ENCODE results near the gene CFAP70.

DNA sequence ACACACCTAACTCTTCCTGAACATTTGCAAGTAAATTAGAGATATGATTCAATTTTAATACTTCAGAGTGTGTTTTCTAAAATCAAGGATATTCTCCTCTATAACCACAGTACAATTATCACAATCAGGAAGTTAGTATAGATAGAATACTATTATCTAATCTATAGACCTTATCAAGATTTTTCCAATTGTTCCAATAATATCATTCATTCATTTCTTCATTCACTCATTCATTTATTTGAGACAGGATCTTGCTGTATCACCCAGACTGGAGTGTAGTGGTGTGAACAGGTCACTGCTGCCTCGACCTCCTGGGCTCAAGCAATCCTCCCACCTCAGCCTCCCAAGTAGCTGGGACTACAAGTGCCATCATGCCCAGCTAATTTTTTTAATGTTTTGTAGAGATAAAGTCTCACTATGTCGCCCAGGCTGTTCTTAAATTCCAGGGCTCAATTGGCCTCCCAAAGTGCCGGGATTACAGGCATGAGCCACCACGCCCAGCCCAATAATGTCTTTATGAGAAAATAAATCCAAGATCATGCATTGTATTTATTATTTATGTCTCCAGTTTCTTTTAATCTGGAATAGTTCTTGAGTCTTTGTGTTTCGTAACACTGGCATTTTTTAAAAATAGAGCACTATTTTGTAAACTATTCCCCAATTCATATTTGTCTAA, 95.6 kb downstream of the CFAP70 start:
- TF ChIP-seq, protein P1, sequence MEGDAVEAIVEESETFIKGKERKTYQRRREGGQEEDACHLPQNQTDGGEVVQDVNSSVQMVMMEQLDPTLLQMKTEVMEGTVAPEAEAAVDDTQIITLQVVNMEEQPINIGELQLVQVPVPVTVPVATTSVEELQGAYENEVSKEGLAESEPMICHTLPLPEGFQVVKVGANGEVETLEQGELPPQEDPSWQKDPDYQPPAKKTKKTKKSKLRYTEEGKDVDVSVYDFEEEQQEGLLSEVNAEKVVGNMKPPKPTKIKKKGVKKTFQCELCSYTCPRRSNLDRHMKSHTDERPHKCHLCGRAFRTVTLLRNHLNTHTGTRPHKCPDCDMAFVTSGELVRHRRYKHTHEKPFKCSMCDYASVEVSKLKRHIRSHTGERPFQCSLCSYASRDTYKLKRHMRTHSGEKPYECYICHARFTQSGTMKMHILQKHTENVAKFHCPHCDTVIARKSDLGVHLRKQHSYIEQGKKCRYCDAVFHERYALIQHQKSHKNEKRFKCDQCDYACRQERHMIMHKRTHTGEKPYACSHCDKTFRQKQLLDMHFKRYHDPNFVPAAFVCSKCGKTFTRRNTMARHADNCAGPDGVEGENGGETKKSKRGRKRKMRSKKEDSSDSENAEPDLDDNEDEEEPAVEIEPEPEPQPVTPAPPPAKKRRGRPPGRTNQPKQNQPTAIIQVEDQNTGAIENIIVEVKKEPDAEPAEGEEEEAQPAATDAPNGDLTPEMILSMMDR (IDR thresholded peaks at IDR 0.05), result no peak
- TF ChIP-seq, protein P2, sequence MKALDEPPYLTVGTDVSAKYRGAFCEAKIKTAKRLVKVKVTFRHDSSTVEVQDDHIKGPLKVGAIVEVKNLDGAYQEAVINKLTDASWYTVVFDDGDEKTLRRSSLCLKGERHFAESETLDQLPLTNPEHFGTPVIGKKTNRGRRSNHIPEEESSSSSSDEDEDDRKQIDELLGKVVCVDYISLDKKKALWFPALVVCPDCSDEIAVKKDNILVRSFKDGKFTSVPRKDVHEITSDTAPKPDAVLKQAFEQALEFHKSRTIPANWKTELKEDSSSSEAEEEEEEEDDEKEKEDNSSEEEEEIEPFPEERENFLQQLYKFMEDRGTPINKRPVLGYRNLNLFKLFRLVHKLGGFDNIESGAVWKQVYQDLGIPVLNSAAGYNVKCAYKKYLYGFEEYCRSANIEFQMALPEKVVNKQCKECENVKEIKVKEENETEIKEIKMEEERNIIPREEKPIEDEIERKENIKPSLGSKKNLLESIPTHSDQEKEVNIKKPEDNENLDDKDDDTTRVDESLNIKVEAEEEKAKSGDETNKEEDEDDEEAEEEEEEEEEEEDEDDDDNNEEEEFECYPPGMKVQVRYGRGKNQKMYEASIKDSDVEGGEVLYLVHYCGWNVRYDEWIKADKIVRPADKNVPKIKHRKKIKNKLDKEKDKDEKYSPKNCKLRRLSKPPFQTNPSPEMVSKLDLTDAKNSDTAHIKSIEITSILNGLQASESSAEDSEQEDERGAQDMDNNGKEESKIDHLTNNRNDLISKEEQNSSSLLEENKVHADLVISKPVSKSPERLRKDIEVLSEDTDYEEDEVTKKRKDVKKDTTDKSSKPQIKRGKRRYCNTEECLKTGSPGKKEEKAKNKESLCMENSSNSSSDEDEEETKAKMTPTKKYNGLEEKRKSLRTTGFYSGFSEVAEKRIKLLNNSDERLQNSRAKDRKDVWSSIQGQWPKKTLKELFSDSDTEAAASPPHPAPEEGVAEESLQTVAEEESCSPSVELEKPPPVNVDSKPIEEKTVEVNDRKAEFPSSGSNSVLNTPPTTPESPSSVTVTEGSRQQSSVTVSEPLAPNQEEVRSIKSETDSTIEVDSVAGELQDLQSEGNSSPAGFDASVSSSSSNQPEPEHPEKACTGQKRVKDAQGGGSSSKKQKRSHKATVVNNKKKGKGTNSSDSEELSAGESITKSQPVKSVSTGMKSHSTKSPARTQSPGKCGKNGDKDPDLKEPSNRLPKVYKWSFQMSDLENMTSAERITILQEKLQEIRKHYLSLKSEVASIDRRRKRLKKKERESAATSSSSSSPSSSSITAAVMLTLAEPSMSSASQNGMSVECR (CRISPR knock-in tag; IDR thresholded peaks at IDR 0.05; ENCODE audit: borderline replicate concordance), result no peak
- TF ChIP-seq, protein P3, sequence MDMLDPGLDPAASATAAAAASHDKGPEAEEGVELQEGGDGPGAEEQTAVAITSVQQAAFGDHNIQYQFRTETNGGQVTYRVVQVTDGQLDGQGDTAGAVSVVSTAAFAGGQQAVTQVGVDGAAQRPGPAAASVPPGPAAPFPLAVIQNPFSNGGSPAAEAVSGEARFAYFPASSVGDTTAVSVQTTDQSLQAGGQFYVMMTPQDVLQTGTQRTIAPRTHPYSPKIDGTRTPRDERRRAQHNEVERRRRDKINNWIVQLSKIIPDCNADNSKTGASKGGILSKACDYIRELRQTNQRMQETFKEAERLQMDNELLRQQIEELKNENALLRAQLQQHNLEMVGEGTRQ (CRISPR knock-in tag; IDR thresholded peaks at IDR 0.05), result no peak
- no peak for TF ChIP-seq ESRRA (CRISPR knock-in tag; IDR thresholded peaks at IDR 0.05; ENCODE audit: borderline replicate concordance)
- no peak for TF ChIP-seq FOXK1 (CRISPR knock-in tag; IDR thresholded peaks at IDR 0.05)
- TF ChIP-seq, protein P4, sequence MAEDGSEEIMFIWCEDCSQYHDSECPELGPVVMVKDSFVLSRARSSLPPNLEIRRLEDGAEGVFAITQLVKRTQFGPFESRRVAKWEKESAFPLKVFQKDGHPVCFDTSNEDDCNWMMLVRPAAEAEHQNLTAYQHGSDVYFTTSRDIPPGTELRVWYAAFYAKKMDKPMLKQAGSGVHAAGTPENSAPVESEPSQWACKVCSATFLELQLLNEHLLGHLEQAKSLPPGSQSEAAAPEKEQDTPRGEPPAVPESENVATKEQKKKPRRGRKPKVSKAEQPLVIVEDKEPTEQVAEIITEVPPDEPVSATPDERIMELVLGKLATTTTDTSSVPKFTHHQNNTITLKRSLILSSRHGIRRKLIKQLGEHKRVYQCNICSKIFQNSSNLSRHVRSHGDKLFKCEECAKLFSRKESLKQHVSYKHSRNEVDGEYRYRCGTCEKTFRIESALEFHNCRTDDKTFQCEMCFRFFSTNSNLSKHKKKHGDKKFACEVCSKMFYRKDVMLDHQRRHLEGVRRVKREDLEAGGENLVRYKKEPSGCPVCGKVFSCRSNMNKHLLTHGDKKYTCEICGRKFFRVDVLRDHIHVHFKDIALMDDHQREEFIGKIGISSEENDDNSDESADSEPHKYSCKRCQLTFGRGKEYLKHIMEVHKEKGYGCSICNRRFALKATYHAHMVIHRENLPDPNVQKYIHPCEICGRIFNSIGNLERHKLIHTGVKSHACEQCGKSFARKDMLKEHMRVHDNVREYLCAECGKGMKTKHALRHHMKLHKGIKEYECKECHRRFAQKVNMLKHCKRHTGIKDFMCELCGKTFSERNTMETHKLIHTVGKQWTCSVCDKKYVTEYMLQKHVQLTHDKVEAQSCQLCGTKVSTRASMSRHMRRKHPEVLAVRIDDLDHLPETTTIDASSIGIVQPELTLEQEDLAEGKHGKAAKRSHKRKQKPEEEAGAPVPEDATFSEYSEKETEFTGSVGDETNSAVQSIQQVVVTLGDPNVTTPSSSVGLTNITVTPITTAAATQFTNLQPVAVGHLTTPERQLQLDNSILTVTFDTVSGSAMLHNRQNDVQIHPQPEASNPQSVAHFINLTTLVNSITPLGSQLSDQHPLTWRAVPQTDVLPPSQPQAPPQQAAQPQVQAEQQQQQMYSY (CRISPR knock-in tag; IDR thresholded peaks at IDR 0.05), result no peak
- TF ChIP-seq, protein P5, sequence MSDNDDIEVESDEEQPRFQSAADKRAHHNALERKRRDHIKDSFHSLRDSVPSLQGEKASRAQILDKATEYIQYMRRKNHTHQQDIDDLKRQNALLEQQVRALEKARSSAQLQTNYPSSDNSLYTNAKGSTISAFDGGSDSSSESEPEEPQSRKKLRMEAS (CRISPR knock-in tag; IDR thresholded peaks at IDR 0.05), result no peak
- no peak for TF ChIP-seq ZNF263 (CRISPR knock-in tag; IDR thresholded peaks at IDR 0.05; ENCODE audit: low read depth)
- no peak for TF ChIP-seq ELF4 (CRISPR knock-in tag; IDR thresholded peaks at IDR 0.05; ENCODE audit: low read depth)
- TF ChIP-seq ZNF121 (CRISPR knock-in tag; IDR thresholded peaks at IDR 0.05), result no peak
- TF ChIP-seq, protein P6, sequence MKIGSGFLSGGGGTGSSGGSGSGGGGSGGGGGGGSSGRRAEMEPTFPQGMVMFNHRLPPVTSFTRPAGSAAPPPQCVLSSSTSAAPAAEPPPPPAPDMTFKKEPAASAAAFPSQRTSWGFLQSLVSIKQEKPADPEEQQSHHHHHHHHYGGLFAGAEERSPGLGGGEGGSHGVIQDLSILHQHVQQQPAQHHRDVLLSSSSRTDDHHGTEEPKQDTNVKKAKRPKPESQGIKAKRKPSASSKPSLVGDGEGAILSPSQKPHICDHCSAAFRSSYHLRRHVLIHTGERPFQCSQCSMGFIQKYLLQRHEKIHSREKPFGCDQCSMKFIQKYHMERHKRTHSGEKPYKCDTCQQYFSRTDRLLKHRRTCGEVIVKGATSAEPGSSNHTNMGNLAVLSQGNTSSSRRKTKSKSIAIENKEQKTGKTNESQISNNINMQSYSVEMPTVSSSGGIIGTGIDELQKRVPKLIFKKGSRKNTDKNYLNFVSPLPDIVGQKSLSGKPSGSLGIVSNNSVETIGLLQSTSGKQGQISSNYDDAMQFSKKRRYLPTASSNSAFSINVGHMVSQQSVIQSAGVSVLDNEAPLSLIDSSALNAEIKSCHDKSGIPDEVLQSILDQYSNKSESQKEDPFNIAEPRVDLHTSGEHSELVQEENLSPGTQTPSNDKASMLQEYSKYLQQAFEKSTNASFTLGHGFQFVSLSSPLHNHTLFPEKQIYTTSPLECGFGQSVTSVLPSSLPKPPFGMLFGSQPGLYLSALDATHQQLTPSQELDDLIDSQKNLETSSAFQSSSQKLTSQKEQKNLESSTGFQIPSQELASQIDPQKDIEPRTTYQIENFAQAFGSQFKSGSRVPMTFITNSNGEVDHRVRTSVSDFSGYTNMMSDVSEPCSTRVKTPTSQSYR (CRISPR knock-in tag; IDR thresholded peaks at IDR 0.05), result no peak
- no peak for TF ChIP-seq ATF1 (CRISPR knock-in tag; IDR thresholded peaks at IDR 0.05)

Data from WTC11 (cell line).